ENCODE measurements around the gene LASP1.

LASP1 gene

DNA sequence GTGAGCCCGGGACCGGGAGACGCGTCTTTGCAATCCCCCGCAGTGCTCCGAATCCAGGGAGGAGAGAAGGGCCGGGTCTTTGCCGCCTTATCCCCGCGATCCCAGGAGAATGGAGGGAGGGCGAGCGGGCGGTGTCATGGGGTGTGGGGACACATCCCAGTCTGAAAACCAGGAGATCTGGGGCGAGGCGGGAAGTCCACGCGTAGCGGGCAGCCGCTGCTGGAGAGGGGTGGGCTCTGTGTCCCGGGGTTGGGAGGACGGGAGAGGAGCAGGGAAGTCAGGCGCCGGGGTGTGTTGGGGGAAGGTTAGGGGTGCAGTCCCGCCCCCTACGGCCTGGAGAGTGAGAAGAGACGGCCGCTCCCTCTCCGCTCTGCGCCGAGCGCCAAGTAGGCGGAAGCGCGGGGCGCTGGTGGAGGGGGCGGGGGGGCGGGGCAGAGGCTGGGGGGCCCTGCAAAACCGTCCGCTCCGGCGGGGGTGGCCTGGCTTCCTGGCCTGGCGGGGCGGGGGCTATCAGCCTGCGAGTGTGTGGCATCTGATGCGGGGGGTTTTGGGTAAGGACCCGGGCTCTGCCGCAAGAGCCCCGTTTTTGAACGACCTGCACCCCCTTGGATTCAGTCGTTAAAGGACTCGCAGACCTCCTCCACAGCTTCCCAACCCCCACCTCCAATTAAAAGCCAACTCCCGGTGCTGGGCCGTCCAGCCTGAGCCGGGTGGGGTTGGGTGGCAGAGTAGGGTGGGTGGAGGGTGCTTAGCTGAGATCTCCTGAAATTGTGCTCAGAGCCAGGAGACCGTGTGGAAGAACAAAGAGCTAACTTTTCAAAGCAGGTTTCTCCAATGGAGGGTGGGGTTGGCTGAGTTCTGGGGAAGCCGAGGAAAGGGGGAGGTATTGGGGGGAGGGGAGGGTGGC is 654 bp downstream of the LASP1 start:
- DNase-seq: no peak

- DNase-seq: peak; percentile 93
Measured at GRCh38 chr17:38871247-38872015, 1.6 kb downstream of the LASP1 start.

DNA sequence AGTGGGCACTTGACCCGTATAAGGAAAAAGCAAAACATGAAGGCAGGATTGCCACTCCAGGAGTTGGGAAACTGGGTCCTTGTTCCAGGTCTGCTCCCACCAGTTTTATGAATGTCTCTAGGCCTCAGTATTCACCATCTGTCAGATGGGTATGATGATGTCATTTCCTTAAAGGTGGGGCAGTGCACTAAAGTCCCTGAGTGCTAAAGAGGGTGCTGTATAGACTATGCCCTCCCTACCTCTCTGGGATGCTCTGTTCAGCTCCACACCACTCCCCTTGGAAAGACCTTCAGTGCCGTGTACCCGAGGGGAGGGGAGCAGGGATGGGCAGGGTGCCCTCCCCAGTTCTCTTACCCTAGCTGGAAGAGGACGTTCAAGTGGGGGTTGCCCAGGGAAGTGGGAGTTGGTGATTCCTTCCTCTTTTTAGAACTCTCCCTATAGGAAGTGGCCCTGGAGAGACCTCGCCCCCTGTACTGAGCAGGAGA is 2.2 kb downstream of the LASP1 start:
- no peak for DNase-seq

- no peak for DNase-seq
Measured at GRCh38 chr17:38872671-38873385, 3.0 kb downstream of the LASP1 start.

GRCh38 chr17:38873640-38874380 is 4.0 kb downstream of the LASP1 start:
- no peak for DNase-seq

GRCh38 chr17:38874505-38875400 is 4.9 kb downstream of the LASP1 start:
- no peak for DNase-seq

GRCh38 chr17:38875477-38876075 is 5.7 kb downstream of the LASP1 start:
- DNase-seq: peak; percentile 90

- no peak for DNase-seq
Measured at GRCh38 chr17:38877130-38877851, 7.4 kb downstream of the LASP1 start.

GRCh38 chr17:38879878-38880665 is 10.2 kb downstream of the LASP1 start:
- peak; percentile 99 for DNase-seq

- DNase-seq: no peak
Measured at GRCh38 chr17:38881600-38882191, 11.8 kb downstream of the LASP1 start.

- no peak for DNase-seq
Measured at GRCh38 chr17:38882870-38883269, 13.0 kb downstream of the LASP1 start.

- peak; percentile 95 for DNase-seq
Measured at GRCh38 chr17:38883592-38884526, 14.0 kb downstream of the LASP1 start.

GRCh38 chr17:38885044-38885727 is 15.3 kb downstream of the LASP1 start:
- DNase-seq: peak; percentile 56

DNA sequence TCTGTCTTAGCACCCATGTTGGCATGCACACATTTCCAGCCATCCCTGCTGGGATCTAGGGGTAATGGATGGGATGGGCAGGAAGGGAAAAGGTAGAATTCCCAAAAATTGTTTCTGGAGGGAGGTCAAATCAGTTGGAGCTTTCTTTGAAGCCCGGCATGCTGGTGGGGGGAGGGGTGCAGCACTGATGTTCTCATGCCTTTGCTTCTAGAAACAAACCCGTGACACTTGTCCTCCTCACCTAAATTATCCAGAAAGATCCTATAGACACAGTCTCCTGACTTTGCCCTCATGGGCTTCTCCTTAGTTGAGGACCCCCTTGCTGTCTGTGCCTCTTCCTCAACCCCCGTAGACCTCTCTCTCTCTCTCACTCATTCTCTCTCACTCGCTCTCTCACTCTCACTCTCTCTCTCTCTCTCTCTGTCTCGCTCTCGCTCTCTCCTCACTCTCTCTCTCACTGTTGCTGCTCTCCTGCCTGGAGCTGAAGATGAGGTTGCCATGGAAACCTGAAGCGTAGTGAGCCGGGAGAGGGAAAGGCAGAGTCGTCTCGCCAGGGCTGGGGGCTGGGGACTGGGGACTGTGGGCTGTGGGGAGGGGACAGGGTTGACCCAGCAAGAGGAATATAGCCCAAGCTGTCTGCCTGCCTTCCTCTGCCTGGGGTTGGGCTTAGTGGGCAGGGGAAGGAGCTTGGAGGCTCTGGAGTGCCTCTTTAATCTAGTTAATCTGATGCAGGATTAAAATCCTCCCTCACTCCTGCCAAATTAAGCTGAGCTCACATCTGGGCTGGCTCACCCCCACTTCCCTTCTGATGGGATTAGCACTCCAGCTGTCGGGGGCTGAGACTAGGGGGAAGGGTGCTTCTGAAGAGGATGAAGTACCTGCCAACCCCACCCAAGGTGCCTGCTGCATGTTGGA is 16.1 kb downstream of the LASP1 start:
- peak; percentile 79 for DNase-seq

GRCh38 chr17:38886643-38887010 is 16.8 kb downstream of the LASP1 start:
- peak; percentile 49 for DNase-seq

GRCh38 chr17:38888842-38889241 is 19.0 kb downstream of the LASP1 start:
- no peak for DNase-seq
